Muscle of back (tissue), 11 donors: ENCODE results near the gene POLD1. TPM values are rescaled to one million over a fixed set of nuclear protein-coding genes. Genes with fewer than 3 reads are reported as not detected.
A peak's percentile ranks its signal among the peaks of the same experiment; 100 is the strongest.

ENCODE experiments used
- DNase-seq, 3 donors: peaks; one replicate each; pipeline versions ENCODE4 v3.0.0 to v3.0.0-alpha.2; 2013
- polyA plus RNA-seq, 10 donors: library from polyadenylated mRNA; unstranded; fragments of 120-200 nt; gene quantifications; one replicate each; pipeline ENCODE4 v1.2.1, GENCODE V29; 2013; ENCODE audit not compliant: insufficient read length in 10 of 10

Gene POLD1
- polyA plus RNA-seq, 10 donors: 13.8 to 25.0 (median 17.2) TPM

DNA sequence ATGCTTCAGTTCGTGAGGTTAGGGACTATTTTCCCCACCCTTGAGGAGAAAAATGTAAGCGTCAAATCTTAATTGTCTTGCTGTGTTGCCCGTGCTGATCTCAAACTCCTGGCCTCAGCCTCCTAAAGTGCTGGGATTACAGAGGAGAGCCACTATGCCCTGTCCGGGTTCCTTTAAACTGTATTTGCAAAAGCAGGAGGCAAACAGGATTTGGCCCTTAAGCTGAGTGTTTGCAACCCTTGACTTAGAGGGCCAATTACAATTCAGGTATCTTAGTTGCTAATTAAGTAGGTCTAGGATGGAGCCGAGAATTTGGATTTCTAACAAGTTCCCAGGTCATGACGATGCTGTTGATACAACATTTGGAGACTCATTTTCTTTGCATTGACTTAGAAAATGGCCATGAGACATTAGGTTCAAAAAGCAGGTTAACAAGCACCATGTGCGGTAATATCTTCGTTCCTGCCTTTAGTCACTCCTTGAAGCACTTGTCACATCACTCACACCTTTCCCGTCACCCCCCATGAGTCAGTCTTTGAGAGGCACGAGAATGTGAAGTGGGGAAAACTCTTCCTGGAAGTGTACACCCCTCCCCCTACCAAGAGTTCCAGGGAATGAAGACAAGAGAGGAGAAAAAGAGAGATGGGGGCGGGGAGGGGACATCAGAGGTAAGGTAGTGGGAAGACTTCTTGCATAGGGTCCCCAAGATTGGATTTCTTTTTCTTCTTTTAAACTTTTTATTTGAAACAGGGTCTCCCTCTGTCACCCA is 21.3 kb upstream of the POLD1 start:
- no peak for DNase-seq

DNA sequence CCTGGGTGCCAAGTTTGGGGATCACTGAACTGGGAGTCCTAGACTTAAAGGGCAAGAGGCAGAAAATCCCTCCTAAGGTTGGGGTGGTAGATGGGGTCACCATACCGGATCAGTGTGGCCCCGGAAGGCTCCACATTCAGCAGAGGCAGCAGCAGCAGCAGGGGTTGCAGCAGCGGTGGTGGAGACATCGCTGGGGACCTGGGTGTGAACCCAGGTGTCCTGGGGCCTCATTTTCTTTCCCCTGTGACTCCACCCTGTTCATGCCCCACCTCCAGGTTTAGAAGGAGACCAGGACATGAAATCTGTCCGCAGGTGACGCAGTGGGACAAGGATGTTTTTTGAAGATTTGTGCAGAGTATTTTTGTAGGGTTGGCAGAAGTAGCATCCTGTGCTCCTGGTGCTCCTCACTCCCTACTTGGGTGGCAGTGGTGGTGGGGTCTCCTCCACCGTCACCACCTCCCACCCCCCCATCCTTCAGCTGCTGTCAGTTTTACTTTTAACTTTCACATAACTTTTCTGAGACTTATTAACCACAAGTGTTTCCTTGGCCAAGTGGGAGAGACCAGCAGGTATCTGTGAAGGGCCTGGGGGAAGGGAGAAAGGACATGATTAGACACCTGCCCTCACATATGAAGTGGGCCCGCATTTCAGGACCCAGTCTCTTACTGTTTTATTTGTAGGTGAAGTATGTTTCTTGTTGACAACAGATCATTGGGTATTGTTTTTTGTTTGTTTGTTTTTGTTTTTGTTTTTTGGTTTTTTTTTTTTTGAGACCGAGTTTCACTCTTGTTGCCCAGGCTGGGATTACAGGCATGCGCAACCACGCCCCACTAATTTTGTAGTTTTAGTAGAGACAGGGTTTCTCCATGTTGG is 18.5 kb upstream of the POLD1 start, which contains the start of gene NAPSA:
NAPSA (minus strand) TSS at position 206 of the 873 bp plus-strand sequence; CDS start at position 188, 18 bp downstream.
- no peak for DNase-seq

DNA sequence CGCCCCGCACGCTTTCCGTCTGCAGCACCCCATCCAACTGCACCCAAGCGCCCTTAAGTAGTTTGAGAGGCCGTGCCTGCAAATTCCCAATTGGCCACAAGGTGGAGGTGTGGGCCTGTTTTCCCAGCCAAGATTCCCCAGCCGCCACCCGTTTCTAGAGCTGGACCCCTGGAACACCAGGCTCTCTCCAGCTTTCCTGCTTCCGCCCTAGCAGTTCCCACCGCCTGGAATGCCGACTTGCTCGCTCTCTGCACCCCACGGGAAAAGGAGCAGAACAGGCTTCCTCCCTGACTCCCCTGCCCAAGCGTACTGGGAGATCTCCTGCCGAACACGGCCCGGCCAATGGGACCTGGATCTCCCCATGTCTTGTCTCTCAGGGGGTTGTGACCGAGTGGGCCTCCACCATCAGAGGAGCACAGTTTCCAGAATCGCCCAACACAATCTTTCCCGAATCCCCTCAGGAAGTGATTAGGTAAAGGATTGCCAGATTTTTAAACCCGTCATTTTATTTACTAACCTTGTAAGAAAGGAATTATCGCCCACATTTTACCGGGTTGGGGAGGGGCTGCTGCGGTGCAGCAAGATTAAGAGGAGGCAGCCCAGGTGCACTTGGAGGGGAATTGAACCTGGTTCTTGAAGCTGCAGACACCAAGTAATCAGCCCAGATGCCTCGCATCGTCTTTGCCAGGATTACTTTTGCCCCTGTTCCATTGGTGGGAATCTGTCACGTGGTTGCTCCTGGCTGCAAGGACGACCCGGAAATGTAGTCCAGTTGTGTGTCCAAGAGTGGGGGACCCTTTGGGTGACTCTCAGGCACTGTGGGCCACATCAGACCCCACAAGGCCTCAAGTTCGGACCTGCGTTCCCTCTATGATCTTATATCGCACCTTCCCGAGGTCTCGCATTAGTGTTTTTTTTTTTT is 15.2 kb upstream of the POLD1 start:
- peak; percentile 85 to 93 (median 86) for DNase-seq

DNA sequence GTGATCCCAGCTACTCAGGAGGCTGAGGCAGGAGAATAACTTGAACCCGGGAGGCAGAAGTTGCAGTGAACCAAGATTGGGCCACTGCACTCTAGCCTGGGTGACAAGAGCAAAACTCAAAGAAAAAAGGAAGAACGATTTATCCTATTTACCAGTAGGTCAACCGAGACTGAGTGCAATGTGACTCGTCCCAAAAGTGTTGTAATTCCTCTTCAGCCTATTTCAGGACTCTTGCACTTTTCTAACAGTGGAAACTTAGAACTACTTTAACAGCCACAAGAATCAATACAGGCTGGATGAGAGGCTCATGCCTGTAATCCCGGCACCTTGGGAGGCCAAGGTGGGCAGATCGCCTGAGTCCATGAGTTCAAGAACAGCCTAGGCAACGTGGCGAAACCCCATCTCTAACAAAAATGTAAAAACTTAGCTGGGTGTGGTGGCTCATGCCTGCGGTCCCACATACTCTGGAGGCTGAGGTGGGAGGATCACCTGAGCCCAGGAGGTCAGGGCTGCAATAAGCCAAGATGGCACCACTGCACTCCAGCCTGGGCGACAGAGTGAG is 12.2 kb upstream of the POLD1 start:
- DNase-seq: no peak

DNA sequence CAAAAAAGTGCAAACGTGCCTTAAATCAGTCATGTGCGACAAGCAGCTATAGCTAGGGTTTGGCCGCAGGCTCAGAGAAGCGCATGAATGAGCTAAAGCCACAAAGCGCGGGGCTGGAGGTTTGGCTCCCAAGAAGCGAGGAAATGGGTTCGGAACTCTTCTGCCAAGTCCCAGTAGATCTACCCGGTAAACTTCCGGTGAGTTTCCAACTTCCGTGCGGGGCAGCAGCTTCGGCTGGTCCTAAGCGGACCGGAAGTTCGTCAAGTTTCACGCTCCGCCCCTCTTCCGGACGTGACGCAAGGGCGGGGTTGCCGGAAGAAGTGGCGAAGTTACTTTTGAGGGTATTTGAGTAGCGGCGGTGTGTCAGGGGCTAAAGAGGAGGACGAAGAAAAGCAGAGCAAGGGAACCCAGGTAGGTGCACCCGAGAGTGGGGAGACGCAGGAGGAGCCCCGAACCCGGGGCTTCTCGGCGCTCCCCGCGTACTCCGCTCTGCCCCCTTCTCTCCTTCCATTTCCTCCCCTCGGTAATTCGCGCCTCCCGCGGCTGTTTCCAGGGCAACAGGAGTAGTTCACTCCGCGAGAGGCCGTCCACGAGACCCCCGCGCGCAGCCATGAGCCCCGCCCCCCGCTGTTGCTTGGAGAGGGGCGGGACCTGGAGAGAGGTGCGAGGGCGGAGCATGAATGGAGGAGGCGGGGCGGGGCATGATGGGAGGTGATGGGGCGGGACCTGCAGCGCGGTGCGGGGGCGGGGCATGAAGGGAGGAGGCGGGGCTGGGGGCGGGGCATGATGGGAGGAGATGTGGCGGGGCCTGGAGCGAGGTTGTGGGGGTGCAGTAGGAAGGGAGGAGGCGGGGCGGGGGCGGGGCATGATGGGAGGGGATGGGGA is 7.7 kb upstream of the POLD1 start, which contains the start of gene NR1H2:
NR1H2 (plus strand) TSS at position 292 of the 885 bp plus-strand sequence. CDS start 1,149 bp downstream, outside the sequence.
- peak; percentile 97 to 99 (median 97) for DNase-seq

DNA sequence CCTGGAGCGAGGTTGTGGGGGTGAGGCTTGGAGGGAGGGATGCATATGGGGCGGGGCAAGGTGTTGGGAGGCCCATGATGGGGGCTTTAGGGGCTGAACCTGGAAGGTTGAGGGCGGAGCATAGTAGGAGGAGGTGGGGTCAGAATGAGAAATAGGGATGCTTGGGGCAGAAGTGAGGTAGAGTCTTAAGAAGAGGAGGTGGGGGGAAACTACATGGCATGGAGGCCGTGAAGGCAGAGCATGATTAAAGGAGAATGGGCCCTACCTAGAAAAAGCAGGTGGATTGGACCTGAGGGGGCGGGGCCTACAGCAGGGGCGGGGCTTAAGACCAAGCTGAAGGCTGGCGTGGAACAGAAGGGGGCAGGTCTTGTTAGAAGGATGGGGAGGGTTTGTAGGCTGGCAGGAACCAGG is 7.1 kb upstream of the POLD1 start:
- peak in 2 of 3 donors; percentile 8 to 36 for DNase-seq

DNA sequence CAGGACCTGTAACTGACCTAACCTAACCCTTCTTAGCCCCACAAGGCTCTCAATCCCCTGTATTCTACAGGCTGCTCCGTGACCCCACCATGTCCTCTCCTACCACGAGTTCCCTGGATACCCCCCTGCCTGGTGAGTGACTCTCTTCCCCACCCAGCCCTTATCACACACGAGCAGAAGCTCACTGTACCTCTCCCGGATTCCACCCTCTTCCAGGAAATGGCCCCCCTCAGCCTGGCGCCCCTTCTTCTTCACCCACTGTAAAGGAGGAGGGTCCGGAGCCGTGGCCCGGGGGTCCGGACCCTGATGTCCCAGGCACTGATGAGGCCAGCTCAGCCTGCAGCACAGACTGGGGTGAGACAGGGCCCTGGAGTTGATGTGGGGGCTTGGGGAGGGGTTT is 6.6 kb upstream of the POLD1 start:
- DNase-seq: no peak

DNA sequence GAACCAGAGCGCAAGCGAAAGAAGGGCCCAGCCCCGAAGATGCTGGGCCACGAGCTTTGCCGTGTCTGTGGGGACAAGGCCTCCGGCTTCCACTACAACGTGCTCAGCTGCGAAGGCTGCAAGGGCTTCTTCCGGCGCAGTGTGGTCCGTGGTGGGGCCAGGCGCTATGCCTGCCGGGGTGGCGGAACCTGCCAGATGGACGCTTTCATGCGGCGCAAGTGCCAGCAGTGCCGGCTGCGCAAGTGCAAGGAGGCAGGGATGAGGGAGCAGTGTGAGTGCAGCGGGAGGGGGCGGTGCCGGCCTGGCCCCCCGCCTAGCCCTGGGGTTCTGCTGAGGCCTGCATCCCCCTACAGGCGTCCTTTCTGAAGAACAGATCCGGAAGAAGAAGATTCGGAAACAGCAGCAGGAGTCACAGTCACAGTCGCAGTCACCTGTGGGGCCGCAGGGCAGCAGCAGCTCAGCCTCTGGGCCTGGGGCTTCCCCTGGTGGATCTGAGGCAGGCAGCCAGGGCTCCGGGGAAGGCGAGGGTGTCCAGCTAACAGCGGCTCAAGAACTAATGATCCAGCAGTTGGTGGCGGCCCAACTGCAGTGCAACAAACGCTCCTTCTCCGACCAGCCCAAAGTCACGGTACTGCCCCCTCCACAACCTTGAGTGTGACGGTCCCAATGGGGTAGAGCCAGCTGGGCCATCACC is 5.8 kb upstream of the POLD1 start:
- no peak for DNase-seq

DNA sequence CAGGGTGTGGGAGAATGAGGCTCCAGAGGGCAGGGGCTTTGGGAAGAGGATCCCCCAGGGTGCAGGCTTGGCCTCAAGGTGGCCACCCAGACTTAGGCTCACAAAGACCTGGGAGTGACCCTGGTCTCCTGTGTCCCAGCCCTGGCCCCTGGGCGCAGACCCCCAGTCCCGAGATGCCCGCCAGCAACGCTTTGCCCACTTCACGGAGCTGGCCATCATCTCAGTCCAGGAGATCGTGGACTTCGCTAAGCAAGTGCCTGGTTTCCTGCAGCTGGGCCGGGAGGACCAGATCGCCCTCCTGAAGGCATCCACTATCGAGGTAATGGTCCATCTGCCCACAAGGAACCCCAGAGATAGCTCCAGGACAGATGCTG is 5.3 kb upstream of the POLD1 start:
- DNase-seq: no peak

DNA sequence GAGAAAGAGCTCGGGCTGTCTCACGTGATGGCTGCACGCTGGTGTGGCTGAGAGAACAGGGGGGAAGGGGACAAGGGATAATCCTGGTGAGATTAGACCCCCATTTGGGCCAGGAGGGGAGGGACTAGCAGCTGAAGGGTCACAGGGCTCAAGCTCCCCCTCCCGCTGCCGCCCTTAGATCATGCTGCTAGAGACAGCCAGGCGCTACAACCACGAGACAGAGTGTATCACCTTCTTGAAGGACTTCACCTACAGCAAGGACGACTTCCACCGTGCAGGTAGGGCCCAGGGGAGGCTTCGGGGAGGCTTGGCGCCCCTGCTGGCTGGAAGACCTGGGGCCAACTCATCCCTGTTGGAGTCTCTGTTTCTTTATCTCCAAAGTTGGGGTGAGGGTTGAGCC is 4.5 kb upstream of the POLD1 start:
- DNase-seq: no peak

DNA sequence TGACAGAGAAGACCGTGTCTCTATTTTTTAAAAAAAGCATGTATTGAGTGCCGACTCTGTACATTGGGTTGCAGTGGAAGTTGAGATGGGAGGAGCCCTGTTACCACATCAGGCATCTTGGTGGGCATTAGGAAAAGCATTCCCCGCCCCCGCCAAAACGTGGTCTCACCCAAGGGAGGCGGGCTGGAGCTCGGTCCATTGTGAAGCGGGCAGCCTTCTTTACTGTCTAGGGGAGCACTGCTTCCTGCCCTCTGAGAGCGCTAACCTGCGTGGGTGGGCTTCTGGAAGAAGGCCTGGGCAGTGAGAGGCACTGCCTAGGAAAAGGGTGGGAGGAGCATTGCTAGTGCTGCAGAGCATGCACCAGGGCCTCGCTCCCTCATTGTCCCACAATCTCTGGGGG is 4.0 kb upstream of the POLD1 start:
- no peak for DNase-seq

DNA sequence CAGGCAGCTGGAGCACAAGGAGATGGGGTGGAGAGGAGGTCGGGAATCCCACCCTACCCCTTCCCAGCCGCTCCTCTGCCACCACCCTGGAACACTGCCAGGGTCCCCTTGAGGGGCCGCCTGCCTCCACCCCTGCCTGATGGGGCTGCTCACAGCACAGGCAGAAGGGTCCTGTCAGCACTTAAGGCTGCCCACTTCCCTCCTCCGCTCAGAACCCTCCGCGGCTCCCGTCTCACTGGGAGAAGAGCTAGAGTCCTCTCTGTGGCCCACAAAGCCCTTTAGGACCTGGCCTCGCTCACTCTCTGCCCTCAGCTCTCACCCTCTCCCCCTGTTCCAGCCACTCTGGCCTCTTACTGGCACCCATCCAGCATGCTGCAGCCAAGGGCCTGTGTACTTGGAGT is 3.4 kb upstream of the POLD1 start:
- no peak for DNase-seq

DNA sequence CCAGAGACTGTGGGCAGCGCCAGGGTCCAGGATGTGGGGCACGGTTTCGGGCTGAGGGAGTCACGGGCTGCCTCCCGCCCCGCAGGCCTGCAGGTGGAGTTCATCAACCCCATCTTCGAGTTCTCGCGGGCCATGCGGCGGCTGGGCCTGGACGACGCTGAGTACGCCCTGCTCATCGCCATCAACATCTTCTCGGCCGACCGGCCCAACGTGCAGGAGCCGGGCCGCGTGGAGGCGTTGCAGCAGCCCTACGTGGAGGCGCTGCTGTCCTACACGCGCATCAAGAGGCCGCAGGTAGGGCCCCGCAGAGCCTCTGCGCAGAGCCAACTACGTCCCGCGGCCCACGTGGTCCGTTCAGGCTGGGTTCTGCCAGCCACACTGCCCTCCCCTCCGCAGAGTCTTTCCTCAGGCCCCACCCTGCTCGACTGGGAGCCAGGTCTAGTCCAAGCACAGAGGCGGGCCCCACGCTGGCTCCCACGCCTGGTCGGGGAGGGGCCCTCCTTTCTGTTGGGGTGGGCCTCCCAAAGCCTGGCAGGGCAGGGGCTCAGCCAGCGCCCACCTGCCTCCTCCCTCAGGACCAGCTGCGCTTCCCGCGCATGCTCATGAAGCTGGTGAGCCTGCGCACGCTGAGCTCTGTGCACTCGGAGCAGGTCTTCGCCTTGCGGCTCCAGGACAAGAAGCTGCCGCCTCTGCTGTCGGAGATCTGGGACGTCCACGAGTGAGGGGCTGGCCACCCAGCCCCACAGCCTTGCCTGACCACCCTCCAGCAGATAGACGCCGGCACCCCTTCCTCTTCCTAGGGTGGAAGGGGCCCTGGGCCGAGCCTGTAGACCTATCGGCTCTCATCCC is 2.0 kb upstream of the POLD1 start:
- no peak for DNase-seq

DNA sequence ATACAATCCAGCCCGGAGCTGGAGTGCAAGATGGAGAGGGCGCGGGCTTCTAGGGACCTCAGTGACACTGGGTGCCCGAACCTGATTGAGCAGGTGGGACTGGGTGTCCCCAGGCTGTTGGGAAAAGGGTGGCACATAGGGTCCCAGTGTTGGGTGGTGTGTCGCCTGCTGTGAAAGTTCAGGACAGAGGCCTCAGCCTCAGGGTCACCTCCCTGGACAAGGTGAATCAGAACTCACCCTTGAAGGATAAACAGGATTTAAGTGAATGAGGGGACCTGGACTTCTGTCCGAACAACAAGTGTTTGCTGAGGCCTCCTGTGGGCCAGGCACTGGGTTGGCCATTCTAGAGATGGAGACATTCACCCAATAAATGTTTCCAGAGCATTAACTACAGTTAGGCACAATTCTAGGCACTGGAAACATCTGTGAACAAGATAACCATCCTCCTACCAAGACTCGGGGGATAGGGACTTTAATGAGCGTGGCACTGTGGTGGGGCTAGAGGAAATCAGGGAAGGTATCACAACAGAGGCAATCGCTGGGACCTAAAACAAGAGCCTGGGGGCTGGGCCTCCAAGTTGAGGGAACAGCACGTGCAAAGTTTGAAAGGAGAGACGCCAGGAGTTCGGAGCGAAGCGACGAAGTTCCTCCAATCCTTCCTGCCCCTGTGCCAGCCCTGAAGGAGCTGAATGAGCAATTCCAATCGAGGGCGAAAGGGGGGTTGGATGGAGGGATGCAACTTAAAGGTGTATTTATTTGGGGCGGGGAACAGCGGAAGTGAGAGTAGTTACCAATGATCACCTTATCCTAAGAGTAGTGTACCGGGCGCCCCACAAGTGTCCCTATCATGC is 921 bp upstream of the POLD1 start:
- DNase-seq: no peak

DNA sequence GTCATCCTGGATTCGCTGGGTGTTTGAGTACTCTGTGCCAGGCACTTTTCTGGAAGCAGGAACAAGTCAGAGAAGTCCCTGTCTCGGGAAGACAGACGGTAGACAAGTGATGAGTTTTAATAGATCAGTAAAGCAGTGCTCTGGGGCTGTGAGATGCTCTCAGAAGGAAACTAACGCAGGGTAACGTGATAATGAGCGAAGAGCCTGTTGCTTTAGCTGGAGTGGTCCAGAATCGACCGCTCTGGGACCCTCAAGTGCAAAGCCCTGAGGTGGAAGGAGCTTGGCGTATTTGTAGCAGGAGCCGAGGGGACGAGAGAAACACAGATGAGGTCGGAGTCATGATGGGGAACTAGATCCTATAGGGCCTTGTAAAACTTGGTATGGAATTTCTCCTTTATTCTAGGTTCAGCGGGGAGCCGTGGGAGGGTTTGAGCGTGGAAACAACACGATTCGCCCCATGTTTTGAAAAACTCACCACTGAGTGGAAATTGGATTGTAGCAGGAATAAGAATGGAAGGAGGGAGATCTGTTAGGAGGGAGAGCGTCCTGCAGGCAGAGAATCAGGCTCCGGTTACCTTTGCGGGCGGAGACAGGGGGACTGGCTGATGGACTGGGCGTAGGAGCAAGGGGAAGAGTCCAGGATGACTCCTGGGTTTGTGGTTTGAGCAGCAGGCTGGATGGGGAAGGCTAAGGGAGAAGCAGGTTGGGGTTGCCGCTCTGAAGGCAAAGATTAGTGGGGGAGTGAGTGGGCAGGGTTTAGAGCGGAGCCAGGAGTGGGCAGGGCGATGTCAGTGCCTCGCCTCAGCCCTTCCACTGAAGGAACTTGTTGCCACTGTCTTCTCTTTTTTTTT is 763 bp downstream of the POLD1 start:
- no peak for DNase-seq

DNA sequence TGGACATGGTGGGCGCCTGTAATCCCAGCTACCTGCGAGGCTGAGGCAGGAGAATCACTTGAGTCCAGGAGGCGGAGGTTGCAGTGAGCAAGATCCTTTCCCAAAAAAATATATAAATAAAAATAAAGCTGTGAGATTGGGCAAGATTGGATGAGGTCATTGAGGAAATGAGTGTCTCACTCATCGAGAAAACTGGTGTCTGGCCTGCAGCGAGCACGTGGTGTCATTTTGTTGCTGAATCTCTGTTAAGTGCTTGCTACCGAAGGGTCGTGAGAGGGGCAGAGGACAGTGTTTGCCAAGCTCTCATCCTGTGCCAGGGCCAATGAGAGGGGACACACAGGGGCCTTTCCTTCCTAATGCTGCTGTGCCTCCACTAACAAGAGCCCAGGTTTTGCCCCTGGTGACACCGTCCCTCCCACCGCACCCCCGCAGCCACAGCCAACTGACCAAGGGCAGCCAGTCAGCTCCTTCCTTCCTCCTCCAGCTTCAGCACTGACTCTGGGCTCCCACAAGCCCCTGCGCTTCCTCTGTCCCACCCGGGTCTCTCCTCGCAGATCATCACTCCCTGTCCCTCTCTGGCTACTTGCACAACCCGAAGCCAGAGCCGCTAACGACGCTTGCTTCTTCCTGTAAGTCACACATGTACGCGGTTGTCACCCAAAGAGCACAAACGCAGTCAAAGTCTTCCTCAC is 3.2 kb downstream of the POLD1 start:
- no peak for DNase-seq
